BJ (cell line): Measurements from ENCODE around the gene RTN4RL1. TPM values are rescaled to one million over a fixed set of nuclear protein-coding genes. Genes with fewer than 3 reads are reported as not detected.

Experiments used
- CTCF ChIA-PET: fragments of 350-600 bp; formaldehyde crosslinking; extraction: SDS; loops from one replicate; lab custom pipeline; 2021; ENCODE audit warnings: antibody characterized with exemption, inconsistent platforms; lab: Yijun Ruan, JAX
- POLR2A ChIA-PET: fragments of 300-600 bp; sonication (Branson Sonifier 250); formaldehyde crosslinking; extraction: SDS; loops from one replicate; lab custom pipeline; 2021; ENCODE audit warnings: antibody characterized with exemption; lab: Charles Lee
- DNase-seq: peaks from one replicate; pipeline ENCODE4 v3.0.0-alpha.2; 2011; ENCODE audit warnings: low read depth
- H3K27me3 ChIP-seq: 2 replicates; pipeline ENCODE4 v1.6.0; 2011; ENCODE audit warnings: low read length; ENCODE audit not compliant: control insufficient read depth, insufficient read depth
- H3K36me3 ChIP-seq: 2 replicates; pipeline ENCODE4 v1.5.1; 2011; ENCODE audit warnings: low read length; ENCODE audit not compliant: control insufficient read depth, insufficient read depth
- H3K4me3 ChIP-seq: 2 replicates; pipeline ENCODE4 v1.5.1; 2011; ENCODE audit warnings: low read depth, mild to moderate bottlenecking, control low read depth, low read length
- polyA plus RNA-seq: library from polyadenylated mRNA; depleted of rRNA; stranded (reverse); fragments of >200 nt; gene quantifications from 2 replicates; pipeline ENCODE4 v1.2.3, GENCODE V29; 2011
- TF ChIP-seq, protein P1 (sequence below): IDR thresholded peaks from 2 replicates; pipeline ENCODE4 v1.5.1; 2011; ENCODE audit warnings: low read depth, mild to moderate bottlenecking, control low read depth, inconsistent platforms, low read length, moderate library complexity; ENCODE audit not compliant: insufficient read depth

The RTN4RL1 gene
- polyA plus RNA-seq, 1 experiment = 0.32 TPM

GRCh38 chr17:1999557-2000251 lies 25.4 kb downstream of the RTN4RL1 start:
- TF ChIP-seq, protein P1, sequence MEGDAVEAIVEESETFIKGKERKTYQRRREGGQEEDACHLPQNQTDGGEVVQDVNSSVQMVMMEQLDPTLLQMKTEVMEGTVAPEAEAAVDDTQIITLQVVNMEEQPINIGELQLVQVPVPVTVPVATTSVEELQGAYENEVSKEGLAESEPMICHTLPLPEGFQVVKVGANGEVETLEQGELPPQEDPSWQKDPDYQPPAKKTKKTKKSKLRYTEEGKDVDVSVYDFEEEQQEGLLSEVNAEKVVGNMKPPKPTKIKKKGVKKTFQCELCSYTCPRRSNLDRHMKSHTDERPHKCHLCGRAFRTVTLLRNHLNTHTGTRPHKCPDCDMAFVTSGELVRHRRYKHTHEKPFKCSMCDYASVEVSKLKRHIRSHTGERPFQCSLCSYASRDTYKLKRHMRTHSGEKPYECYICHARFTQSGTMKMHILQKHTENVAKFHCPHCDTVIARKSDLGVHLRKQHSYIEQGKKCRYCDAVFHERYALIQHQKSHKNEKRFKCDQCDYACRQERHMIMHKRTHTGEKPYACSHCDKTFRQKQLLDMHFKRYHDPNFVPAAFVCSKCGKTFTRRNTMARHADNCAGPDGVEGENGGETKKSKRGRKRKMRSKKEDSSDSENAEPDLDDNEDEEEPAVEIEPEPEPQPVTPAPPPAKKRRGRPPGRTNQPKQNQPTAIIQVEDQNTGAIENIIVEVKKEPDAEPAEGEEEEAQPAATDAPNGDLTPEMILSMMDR = no peak
- no peak overlapping the region for H3K4me3 ChIP-seq
- peaks cover 2% of the 10 kb centered on the region for H3K27me3 ChIP-seq
- no peak for DNase-seq
- ChIA-PET CTCF (interaction anchor here (0.9 to 1.8 kb wide), 2 partner anchors 26 kb away, joined by 3 to 5 read pairs; no protein-coding TSS in a partner anchor), POLR2A (no interaction called here)
- H3K36me3 ChIP-seq = no peaks in the 10 kb centered on the region

DNA sequence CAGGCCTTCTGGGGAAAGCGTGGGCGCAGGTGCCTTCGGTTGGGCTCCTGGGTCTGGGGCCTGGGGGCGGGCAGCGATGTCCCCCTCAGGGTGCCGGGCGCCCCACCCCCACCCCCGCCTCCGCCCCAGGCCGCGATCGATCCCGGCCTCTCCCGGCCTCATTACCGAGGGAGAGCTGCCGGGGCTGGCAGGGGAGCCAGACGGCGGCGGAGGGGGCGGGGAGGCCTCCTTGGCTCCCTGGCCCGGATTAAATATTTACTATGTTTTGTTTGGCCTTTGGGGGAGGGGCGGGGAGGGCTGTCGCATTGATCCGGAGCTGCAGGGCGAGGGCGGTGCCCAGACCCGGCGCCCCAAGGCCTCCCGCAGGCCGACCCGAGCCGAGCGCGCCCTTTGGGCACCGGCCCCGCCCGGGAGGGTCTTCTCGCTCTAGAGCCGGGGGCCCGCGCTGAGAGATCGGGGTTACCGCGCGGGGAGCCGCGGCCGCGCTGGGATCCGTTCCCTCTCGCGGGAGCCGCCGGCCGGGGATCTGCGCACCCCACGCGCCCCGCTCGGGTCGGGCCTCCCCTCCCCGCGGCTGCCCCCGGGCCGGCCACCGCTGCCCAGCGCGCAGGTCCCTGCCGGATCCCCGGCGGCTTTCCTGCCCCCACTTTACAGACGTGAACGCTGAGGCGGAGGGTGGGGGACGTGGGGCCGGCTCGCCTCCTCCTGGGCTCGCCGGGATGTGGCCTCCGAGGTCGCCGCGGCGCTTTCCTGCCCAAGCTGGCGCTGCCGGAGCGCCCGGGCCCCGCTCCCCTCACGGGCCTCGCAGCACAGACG lies 27.0 kb downstream of the RTN4RL1 start:
- Histone ChIP-seq H3K27me3 (peaks cover 2% of the 10 kb centered on the region), H3K4me3 (no peak overlapping the region), H3K36me3 (no peaks in the 10 kb centered on the region)
- ChIA-PET CTCF (interaction anchor here (1.5 to 1.8 kb wide), 2 partner anchors 28 to 84 kb away, joined by 3 to 5 read pairs; no protein-coding TSS in a partner anchor), POLR2A (no interaction called here)
- no peak for DNase-seq
- TF ChIP-seq, protein P1 = no peak

DNA sequence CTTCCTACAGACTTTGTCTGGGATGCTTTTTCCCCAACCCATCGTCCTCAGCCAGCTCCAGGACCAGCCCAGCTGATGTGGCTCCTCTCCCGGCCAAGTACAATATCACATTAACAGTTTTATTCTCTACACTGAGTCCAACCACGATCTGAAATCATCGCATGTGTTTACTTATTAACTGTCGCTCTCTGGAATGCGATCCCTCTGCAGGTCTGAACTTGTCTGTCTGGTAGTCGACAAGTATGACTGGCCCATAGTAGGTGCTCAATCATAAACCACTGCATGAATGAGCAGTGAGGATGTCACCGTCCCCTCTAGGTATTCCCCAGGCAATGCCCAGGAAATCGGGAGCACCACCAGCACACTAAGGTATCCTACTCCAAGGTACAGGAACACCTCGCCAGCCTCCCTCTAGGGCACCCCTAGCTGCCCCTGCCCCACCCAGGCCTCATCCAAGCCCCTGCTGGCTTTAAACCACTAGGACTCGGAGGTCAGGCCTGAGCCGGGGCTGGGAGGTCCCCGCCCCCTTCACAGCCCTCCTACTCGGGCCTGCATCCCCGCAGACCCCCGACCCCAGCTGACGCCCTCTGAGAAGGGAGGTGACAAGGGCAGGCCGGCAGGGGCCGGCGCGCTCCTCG lies 27.7 kb downstream of the RTN4RL1 start:
- CTCF ChIA-PET = interaction anchor here (1.5 kb wide), 1 partner anchor 83 kb away, joined by 3 read pairs; no protein-coding TSS in a partner anchor
- Histone ChIP-seq H3K36me3 (no peaks in the 10 kb centered on the region), H3K4me3 (no peak overlapping the region), H3K27me3 (peaks cover 2% of the 10 kb centered on the region)
- TF ChIP-seq, protein P1 = no peak
- DNase-seq = no peak
- POLR2A ChIA-PET = no interaction called here

DNA sequence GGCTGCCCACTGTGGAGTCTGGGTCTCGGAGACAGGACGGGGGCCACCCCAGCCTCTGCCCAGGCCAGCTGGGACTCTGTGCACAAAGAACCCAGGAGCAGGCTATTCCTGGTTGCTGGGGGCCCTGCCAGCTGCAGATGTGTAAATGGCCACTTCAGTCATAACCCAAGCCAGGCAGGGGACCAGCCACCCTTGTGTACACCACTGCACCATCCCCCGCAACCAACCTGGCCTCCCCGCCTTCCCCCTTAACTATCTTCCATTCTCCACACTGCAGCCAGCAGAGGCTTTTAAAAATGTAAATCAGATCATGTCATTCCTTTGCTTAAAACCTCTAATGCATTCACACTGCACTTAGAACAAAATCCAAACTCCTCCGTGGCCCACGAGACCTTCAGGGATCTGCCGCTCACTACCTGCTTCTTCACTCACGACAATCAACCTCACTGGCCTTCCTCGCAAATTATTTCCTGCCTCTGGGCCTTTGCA lies 28.3 kb downstream of the RTN4RL1 start:
- DNase-seq = no peak
- H3K4me3 ChIP-seq = no peak overlapping the region
- POLR2A ChIA-PET = no interaction called here
- CTCF ChIA-PET = interaction anchor here (1.5 to 1.9 kb wide), 2 partner anchors 83 to 88 kb away, joined by 3 to 5 read pairs; no protein-coding TSS in a partner anchor
- peaks cover 2% of the 10 kb centered on the region for H3K27me3 ChIP-seq
- TF ChIP-seq, protein P1 = no peak
- H3K36me3 ChIP-seq = no peaks in the 10 kb centered on the region
